Ovary (tissue), 3 donors: ENCODE data around the gene IVD.

ENCODE experiments used
- EP300 ChIP-seq: sonication (generic); formaldehyde crosslinking; IDR thresholded peaks from one replicate; pipeline ENCODE4 v1.6.1; 2017; ENCODE audit warnings: antibody characterized with exemption
- POLR2A ChIP-seq: fragments of 450-650 bp; IDR thresholded peaks from one replicate; pipeline ENCODE4 v1.6.1; 2017; ENCODE audit warnings: antibody characterized with exemption, mild to moderate bottlenecking, moderate library complexity
- TF ChIP-seq, protein P1 (sequence below), 3 donors: fragments of 450-650 bp in 2 of 3; fragments of 200-600 bp in 1 of 3; IDR thresholded peaks; one replicate each; pipeline versions ENCODE4 v1.5.1 to v1.8.0; 2016 to 2022; ENCODE audit warnings: antibody characterized with exemption in 3 of 3, mild to moderate bottlenecking in 1 of 3
- donor health status: DM: no; HTN: no; CAD: no.

DNA sequence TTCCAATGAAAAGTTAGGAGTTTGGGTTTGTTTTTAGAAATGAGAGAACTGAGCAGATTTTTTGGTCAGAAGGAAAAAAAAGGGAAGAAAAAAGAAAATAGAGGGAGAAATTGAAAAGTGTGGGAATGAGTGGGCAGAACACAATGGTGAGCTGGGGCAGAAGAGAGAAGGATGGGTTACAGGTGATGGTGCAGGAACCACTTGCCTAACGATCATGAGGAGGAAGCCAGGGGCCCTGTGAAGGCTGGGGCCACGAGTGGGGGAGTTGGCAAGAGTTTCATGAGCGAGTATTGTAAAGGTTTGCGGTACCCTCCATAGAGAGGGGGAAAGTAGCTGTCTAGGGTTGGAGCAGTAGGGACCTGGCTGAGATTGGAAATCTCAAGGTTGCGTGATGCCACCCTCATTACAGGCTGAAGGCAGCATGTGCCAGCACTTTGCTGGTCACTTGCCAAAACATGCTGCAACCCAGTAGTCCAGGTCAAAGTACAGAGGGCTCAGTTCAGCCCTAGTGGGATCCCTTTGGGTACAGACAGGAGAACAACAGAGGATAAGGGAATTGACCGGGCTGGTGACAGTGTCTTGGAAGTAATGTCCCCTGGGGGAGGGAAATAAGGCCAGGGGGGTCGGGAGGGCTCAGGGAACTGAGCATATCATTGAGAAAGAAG is 6.6 kb downstream of the IVD start:
- TF ChIP-seq, protein P1, sequence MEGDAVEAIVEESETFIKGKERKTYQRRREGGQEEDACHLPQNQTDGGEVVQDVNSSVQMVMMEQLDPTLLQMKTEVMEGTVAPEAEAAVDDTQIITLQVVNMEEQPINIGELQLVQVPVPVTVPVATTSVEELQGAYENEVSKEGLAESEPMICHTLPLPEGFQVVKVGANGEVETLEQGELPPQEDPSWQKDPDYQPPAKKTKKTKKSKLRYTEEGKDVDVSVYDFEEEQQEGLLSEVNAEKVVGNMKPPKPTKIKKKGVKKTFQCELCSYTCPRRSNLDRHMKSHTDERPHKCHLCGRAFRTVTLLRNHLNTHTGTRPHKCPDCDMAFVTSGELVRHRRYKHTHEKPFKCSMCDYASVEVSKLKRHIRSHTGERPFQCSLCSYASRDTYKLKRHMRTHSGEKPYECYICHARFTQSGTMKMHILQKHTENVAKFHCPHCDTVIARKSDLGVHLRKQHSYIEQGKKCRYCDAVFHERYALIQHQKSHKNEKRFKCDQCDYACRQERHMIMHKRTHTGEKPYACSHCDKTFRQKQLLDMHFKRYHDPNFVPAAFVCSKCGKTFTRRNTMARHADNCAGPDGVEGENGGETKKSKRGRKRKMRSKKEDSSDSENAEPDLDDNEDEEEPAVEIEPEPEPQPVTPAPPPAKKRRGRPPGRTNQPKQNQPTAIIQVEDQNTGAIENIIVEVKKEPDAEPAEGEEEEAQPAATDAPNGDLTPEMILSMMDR (IDR thresholded peaks at IDR 0.05) = no peak
- TF ChIP-seq POLR2A (no peak), EP300 (no peak)
